Stimulated activated CD4-positive, alpha-beta T cell treated with anti-CD3 and anti-CD28 coated beads, Interleukin-12 subunit alpha, Interleukin-12 subunit beta, amount 100 ng/mL, for 4 hours (primary cell): ENCODE measurements around the gene CASTOR1.

Experiments used
- DNase-seq: peaks from one replicate; pipeline ENCODE4 v3.0.0-alpha.2; 2020

CASTOR1 gene

GRCh38 chr22:30318799-30319419 lies 29.6 kb upstream of the CASTOR1 start:
- DNase-seq, result no peak

- DNase-seq, result no peak
These were observed 28.5 kb upstream of the CASTOR1 start for GRCh38 chr22:30317778-30318177.

- no peak for DNase-seq
These were observed 26.8 kb upstream of the CASTOR1 start for GRCh38 chr22:30315962-30316576.

DNA sequence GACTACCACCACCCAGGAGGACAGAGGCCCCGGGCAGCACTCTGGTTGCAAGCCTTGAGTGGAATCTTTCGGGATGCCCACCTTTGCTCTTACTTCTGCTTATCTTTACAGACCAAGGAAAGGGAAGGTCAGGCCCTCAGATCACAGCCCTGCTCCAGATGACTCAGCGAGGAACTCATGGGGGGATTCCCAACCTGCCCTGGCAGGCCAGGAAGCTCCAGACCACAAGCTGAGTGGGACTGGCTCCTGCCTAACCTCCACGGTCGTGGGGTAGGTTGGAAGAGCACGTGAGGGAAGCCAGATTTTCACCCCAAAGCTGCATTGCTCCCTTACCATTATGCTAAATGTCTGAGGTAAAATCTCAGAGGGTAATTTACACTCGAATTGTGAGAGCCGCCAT lies 25.6 kb upstream of the CASTOR1 start:
- no peak for DNase-seq

GRCh38 chr22:30313527-30314363 lies 24.4 kb upstream of the CASTOR1 start:
- no peak for DNase-seq

DNA sequence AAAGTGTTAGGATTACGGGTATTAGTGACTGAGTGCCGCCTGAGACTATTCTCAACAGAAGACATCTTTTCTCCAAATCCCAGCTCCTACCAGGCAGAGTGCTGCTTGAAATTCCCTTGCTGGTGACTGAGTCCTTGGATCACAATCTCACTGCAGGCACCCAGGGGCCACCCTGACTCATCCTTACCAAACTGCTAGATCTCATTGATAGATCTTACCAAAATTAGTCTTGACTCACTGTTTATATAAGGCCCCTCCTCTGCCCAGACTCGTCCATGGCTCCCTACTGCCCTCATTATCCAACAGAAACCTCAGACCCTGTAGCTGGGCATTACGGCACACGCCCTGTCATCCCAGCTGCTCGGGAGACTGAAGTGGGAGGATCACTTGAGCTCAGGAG lies 22.7 kb upstream of the CASTOR1 start:
- no peak for DNase-seq

- no peak for DNase-seq
These were observed 21.8 kb upstream of the CASTOR1 start for GRCh38 chr22:30310881-30311771.

GRCh38 chr22:30309951-30310741 lies 20.8 kb upstream of the CASTOR1 start:
- DNase-seq, result no peak

DNA sequence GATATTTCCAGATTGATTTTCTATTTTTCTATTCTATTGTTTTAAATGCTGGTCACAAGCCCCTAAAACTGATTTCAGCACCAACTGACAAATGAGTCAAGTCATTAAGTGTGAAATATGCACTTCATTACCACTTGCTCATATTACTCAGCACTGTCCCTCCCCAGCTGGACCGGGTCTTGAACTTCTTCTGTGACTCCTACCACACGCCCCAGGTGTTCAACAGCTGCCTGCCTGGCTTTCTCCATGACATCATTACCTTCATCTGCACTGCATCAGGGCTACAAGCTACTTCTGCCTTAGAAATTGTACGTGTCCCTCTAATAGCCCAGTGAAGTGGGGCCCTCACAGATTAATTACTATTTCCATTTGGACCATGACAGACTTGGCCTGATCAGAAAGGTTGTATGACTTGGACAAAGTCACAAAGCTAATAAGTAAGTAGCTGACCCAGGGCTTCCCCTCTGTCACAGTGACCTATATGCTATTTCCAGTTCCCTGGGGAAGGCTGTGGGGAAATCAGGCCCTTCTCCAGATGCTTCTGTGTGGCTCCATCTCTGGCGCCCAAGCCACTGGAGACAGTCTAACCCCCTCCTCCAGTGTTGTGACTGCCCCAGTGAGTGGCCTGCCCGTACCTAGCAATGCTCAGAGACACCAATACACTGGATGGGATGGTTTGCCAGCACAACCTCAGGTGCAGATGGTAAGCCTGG lies 19.4 kb upstream of the CASTOR1 start:
- DNase-seq, result no peak

GRCh38 chr22:30308093-30308492 lies 18.8 kb upstream of the CASTOR1 start:
- no peak for DNase-seq

- DNase-seq, result no peak
These were observed 17.8 kb upstream of the CASTOR1 start for GRCh38 chr22:30307041-30307574.

GRCh38 chr22:30306627-30307011 lies 17.3 kb upstream of the CASTOR1 start:
- DNase-seq, result no peak

- no peak for DNase-seq
These were observed 16.8 kb upstream of the CASTOR1 start for GRCh38 chr22:30305906-30306626.

GRCh38 chr22:30305519-30305905 lies 16.2 kb upstream of the CASTOR1 start:
- no peak for DNase-seq

DNA sequence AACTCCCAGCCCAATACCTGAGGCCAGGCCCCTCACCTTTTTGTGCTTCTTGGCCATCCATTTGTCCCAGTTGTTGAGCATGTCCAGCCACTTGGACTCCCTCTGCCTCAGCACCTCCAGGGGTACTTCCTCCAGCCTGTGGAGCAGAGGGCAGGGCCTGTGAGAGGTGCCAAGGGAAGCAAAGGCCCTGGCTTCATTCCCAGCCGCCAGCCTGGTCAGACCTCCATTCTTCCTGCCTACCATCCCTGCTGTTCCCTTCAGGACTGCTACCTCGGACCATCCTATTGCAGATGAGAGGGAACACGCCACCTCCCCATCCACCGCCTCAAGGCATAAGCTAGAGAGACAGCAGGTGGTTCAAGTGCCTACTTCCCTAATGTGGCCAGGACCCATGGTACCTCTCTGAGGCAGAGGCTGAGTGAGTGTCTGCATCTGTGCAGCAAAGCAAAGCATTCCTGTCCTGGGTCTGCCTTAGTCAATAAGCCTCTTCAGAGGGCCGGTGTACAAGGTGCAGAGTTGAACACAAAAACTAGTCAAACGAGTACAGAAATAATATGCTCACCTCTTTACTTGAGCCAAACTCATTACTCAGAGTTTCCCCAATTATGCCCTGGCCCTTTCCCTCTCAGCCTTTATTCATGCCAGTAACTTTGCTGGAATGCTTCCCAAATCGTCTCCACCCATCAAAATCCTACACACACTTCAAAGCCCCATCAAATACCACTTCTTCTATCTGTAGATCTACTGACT lies 15.4 kb upstream of the CASTOR1 start:
- DNase-seq, result no peak

DNA sequence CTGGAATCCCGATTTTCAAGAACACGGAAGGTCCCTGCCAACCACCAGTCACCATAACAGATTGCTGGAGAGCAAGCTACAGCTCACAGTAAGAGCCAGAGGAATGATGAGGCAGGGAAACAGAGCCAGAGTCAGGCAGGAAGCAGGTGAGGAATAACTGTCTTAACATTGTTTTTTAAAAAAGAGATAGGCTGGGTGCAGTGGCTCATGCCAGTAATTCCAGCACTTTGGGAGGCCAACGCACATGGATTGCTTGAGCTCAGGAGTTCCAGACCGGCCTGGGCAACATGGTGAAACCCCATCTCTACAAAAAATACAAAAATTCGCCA lies 13.5 kb upstream of the CASTOR1 start:
- DNase-seq, result no peak

DNA sequence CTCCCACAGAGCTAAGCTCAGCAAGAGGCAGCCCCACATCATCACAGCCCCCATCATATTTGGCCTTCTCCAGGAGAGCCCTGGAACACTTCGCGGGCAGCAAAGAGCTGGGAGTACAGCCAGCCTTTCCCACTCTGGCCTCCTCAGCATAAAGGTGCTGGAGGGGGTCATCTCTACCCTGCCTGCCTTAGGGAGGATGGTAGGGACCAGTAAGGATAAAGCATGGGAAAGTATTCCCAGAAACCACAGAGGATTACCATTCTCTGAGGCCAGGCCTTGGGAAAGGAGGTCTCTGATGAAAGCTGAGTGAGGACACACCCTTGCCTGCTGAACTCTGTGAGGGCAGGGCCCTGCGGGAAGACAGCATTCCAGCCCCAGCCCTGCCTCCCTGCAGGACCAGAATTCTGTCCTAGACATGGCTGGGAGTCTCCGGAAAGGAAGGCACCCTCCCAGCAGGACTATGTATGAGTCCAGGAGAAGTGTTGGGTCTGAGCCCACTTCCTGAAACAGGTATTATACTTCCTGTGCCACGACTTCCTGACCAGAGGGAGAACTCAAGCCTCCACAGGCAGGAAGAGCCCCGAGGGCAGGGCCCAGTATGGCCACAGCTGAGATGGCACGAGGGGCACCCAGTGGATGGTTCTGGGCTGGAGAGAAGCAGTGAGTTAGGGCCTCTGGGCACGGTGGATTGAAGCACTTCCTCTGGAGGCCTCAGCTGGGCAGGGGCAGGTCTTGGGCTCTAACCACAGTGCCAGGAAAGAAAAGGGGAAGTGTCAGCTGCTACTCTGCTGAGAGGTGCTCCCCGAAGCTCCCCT lies 12.9 kb upstream of the CASTOR1 start:
- no peak for DNase-seq

- no peak for DNase-seq
These were observed 10.0 kb upstream of the CASTOR1 start for GRCh38 chr22:30299322-30299721.
